ENCODE measurements around the gene SBSN.

DNA sequence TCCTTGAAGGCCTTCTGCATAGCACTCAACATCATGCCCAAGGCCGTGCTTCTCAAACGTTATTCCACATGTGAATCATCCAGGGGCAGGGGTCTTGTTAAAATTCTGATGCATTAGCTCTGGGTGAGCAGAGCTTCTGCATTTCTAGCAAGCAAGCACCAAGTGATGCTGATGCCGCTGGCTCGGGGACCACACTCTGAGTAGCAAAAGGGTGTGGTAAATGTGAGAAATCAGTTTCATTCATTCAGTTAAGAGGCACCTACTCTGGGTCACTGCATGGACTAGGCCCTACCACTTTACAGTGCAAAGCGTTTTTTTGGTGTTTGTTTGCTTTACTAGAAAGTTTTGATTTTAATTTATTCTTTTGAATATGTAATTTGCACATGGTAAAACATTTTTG, 45.0 kb downstream of the SBSN start:
- no peak for TF ChIP-seq POLR2AphosphoS5 (IDR thresholded peaks at IDR 0.05)
- no peak for TF ChIP-seq EP300 (IDR thresholded peaks at IDR 0.05)

All from gastroesophageal sphincter (tissue), 2 donors.